Measurements from ENCODE around the gene NDUFS5. TPM values are rescaled to one million over a fixed set of nuclear protein-coding genes. Genes with fewer than 3 reads are reported as not detected.
A peak's percentile ranks its signal among the peaks of the same experiment; 100 is the strongest.
"Not testable (repeated sequence)": the region's sequence is repeated elsewhere in the genome, so short reads cannot be mapped to it uniquely, and the experiment has no call there.

Gene NDUFS5
- total RNA-seq, 4 donors from 2014 or later, result 300 to 553 (median 521) TPM

- Histone ChIP-seq H3K9me3 (no peaks in the 10 kb centered on the region), H3K27ac (no peak overlapping the region), H3K27me3 (no peaks in the 10 kb centered on the region), H3K36me3 (no peaks in the 10 kb centered on the region), H3K4me1 (no peaks in the 10 kb centered on the region), H3K4me3 (no peak overlapping the region)
- 58 to 61% methylated on average over 3 of the region's 3 CpGs for WGBS, 2 donors (ENCODE audit: low coverage in 1 of 2)
- TF ChIP-seq POLR2AphosphoS5 (IDR thresholded peaks at IDR 0.05), result no peak
- TF ChIP-seq EP300 (IDR thresholded peaks at IDR 0.05), result no peak
- no peak for TF ChIP-seq POLR2A (IDR thresholded peaks at IDR 0.05)
- TF ChIP-seq, protein P1, sequence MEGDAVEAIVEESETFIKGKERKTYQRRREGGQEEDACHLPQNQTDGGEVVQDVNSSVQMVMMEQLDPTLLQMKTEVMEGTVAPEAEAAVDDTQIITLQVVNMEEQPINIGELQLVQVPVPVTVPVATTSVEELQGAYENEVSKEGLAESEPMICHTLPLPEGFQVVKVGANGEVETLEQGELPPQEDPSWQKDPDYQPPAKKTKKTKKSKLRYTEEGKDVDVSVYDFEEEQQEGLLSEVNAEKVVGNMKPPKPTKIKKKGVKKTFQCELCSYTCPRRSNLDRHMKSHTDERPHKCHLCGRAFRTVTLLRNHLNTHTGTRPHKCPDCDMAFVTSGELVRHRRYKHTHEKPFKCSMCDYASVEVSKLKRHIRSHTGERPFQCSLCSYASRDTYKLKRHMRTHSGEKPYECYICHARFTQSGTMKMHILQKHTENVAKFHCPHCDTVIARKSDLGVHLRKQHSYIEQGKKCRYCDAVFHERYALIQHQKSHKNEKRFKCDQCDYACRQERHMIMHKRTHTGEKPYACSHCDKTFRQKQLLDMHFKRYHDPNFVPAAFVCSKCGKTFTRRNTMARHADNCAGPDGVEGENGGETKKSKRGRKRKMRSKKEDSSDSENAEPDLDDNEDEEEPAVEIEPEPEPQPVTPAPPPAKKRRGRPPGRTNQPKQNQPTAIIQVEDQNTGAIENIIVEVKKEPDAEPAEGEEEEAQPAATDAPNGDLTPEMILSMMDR (IDR thresholded peaks at IDR 0.05), result no peak
- ATAC-seq, result no peak
Observed at GRCh38 chr1:39065542-39065941, 39.4 kb downstream of the NDUFS5 start.

- H3K9me3 ChIP-seq, H3K4me3 ChIP-seq, H3K36me3 ChIP-seq, H3K4me1 ChIP-seq, H3K27me3 ChIP-seq, ATAC-seq, H3K27ac ChIP-seq: not testable (repeated sequence)
- WGBS, 2 donors (ENCODE audit: low coverage in 1 of 2), result 88 to 98% methylated on average over 4 to 7 of the region's 7 CpGs
Observed at GRCh38 chr1:39068227-39068626, 42.1 kb downstream of the NDUFS5 start.

DNA sequence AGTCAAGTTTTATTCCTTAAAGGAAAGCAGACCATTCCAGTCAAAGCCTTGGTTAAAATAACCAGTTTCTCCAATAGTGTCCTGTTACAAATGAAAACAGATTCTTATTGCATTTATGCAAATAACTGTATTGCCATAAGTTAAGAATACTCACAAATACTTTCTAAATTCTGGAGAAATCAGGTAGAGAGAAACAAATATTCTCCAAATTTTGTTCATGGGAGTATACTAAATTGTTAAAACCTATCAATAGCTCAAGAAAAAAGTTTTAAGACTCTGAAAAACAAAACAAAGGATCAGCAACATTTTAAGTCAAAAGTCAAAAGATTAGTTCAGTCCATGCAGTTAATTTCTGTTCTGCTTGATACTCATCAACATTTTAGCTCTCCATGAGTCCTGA, 45.4 kb downstream of the NDUFS5 start:
- H3K36me3 ChIP-seq, H3K9me3 ChIP-seq, H3K27me3 ChIP-seq, H3K4me1 ChIP-seq, H3K27ac ChIP-seq, H3K4me3 ChIP-seq, ATAC-seq: not testable (repeated sequence)

- Histone ChIP-seq H3K27ac (peak overlapping the region in 3 of 4 donors; percentile 53 to 70 (median 61)), H3K4me3 (no peak overlapping the region), H3K36me3 (no peaks in the 10 kb centered on the region), H3K27me3 (peaks cover 9% of the 10 kb centered on the region), H3K9me3 (no peaks in the 10 kb centered on the region), H3K4me1 (peaks cover 0 to 22% (median 3%) of the 10 kb centered on the region in 3 donors)
- TF ChIP-seq POLR2AphosphoS5 (IDR thresholded peaks at IDR 0.05) (peak; percentile 20), POLR2A (IDR thresholded peaks at IDR 0.05) (no peak)
- peak; percentile 87 for ATAC-seq
- 44 to 48% methylated on average over 8 to 12 of the region's 13 CpGs for WGBS, 2 donors (ENCODE audit: low coverage in 1 of 2)
Observed at GRCh38 chr1:39076127-39076798, 50.1 kb downstream of the NDUFS5 start.

DNA sequence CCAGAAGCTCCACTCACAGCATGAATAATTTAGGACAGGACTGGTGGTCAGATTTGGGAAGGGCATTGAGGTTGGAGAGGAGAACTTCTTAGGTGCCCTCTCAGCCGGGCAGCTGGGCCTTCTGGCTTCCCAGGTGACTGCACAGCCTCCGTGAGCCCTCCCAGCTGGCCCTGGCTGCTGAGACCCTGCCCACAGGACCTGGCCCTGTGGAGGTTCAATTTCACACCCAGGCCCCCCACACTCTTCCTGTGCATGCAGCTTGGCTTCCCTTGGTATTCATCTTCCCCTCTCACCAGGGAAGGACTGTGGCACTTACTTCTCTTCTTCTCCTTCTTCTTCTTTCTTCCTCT, 50.6 kb downstream of the NDUFS5 start:
- no peak for ATAC-seq
- TF ChIP-seq, protein P1 (IDR thresholded peaks at IDR 0.05), result peak in 1 of 4 experiments; percentile 20
- TF ChIP-seq POLR2AphosphoS5 (IDR thresholded peaks at IDR 0.05), result no peak
- Histone ChIP-seq H3K36me3 (no peaks in the 10 kb centered on the region), H3K4me1 (peaks cover 0 to 27% (median 4%) of the 10 kb centered on the region in 3 donors), H3K27ac (peak overlapping the region in 3 of 4 donors; percentile 53 to 70 (median 61)), H3K4me3 (no peak overlapping the region), H3K27me3 (peaks cover 14% of the 10 kb centered on the region), H3K9me3 (no peaks in the 10 kb centered on the region)
- WGBS, 2 donors (ENCODE audit: low coverage in 1 of 2), result 56 to 90% methylated on average over 2 of the region's 2 CpGs

DNA sequence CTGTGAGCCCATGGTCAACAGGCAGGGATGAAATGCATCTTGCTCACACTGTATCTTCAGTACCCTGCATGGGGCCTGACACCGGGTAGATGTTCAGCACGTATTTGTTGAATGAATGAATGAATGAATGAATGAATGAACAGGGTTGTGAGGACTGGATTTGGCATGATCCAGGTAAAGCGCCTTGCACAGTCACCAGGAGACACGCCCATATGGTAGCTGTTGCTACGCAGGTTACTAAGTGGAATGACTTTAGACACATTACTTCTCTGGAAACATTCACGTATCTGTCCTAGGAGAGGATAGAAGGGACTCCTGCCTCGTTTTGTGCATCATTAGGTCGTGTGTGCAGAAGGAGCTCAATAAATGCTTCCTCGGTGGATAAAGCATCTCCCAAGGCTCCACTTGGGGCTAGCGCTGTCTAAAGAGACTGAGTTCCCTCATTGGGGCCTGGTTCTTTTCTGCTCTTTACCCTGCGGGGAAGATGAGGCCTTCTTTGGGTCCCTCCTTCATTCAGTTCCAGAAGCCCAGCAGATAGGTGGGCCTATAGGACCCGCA, 54.2 kb downstream of the NDUFS5 start:
- Histone ChIP-seq H3K9me3 (no peaks in the 10 kb centered on the region), H3K36me3 (no peaks in the 10 kb centered on the region), H3K4me1 (peaks cover 0 to 37% (median 7%) of the 10 kb centered on the region in 3 donors), H3K27me3 (peaks cover 37% of the 10 kb centered on the region), H3K27ac (peak overlapping the region in 1 of 4 donors; percentile 73), H3K4me3 (peak overlapping the region in 1 of 2 donors; percentile 69)
- TF ChIP-seq EP300 (IDR thresholded peaks at IDR 0.05) (no peak), POLR2A (IDR thresholded peaks at IDR 0.05) (no peak), POLR2AphosphoS5 (IDR thresholded peaks at IDR 0.05) (no peak)
- TF ChIP-seq, protein P1 (IDR thresholded peaks at IDR 0.05), result no peak
- no peak for ATAC-seq
- WGBS, 2 donors (ENCODE audit: low coverage in 1 of 2), result 72 to 88% methylated on average over 6 to 8 of the region's 12 CpGs
